ENCODE data around the gene UGT1A4.
"Not testable (repeated sequence)": the region's sequence is repeated elsewhere in the genome, so short reads cannot be mapped to it uniquely, and the experiment has no call there.

The UGT1A4 gene

GRCh38 chr2:233699424-233700027 is 19.0 kb upstream of the UGT1A4 start:
- CTCF ChIA-PET: interaction anchor here (2.0 kb wide), 1 partner anchor 9 kb away, joined by 6 read pairs; no protein-coding TSS in a partner anchor
- H3K9me3 ChIP-seq (ENCODE audit: control extremely low read depth in 1 of 5, control insufficient read depth in 4 of 5, insufficient read depth in 2 of 5, low read depth in 1 of 5, low read length in 4 of 5): no peaks in the 10 kb centered on the region
- WGBS (ENCODE audit: insufficient coverage): 100% methylated on average over 3 of the region's 8 CpGs
- POLR2A ChIA-PET: no interaction called here
- no peak for DNase-seq
- peaks cover 0 to 17% (median 7%) of the 10 kb centered on the region in 4 experiments for H3K4me1 ChIP-seq (ENCODE audit: control extremely low read depth in 1 of 4, control insufficient read depth in 4 of 4, insufficient read depth in 4 of 4, low read length in 3 of 4)
- H3K27ac ChIP-seq (ENCODE audit: insufficient read depth in 1 of 2, low read depth in 1 of 2, low read length in 2 of 2, poor library complexity in 1 of 2, severe bottlenecking in 2 of 2): peak overlapping the region in 1 of 2 experiments; percentile 6
- H3K36me3 ChIP-seq (ENCODE audit: control insufficient read depth in 4 of 4, insufficient read depth in 4 of 4, low read length in 3 of 4): no peaks in the 10 kb centered on the region
- H3K27me3 ChIP-seq (replicated peaks in 2 of 5; ENCODE audit: control insufficient read depth in 4 of 5, insufficient read depth in 5 of 5, low read length in 4 of 5): no peaks in the 10 kb centered on the region
- no peak overlapping the region for H3K4me3 ChIP-seq (ENCODE audit: control insufficient read depth in 1 of 7, extremely low read depth in 1 of 7, insufficient read depth in 4 of 7, low read depth in 2 of 7, low read length in 6 of 7)

- POLR2A ChIA-PET: no interaction called here
- no CpG with 5 or more reads among the region's 1 CpG for WGBS (ENCODE audit: insufficient coverage)
- Histone ChIP-seq H3K36me3 (ENCODE audit: control insufficient read depth in 4 of 4, insufficient read depth in 4 of 4, low read length in 3 of 4) (no peaks in the 10 kb centered on the region), H3K9me3 (ENCODE audit: control extremely low read depth in 1 of 5, control insufficient read depth in 4 of 5, insufficient read depth in 2 of 5, low read depth in 1 of 5, low read length in 4 of 5) (no peaks in the 10 kb centered on the region), H3K27me3 (replicated peaks in 2 of 5; ENCODE audit: control insufficient read depth in 4 of 5, insufficient read depth in 5 of 5, low read length in 4 of 5) (no peaks in the 10 kb centered on the region), H3K4me1 (ENCODE audit: control extremely low read depth in 1 of 4, control insufficient read depth in 4 of 4, insufficient read depth in 4 of 4, low read length in 3 of 4) (peaks cover 0 to 17% (median 7%) of the 10 kb centered on the region in 4 experiments), H3K4me3 (ENCODE audit: control insufficient read depth in 1 of 7, extremely low read depth in 1 of 7, insufficient read depth in 4 of 7, low read depth in 2 of 7, low read length in 6 of 7) (no peak overlapping the region), H3K27ac (ENCODE audit: insufficient read depth in 1 of 2, low read depth in 1 of 2, low read length in 2 of 2, poor library complexity in 1 of 2, severe bottlenecking in 2 of 2) (peak overlapping the region in 1 of 2 experiments; percentile 6)
- peak; percentile 75 to 91 (median 85) for DNase-seq
- CTCF ChIA-PET: interaction anchor here (2.0 kb wide), 1 partner anchor 9 kb away, joined by 6 read pairs; no protein-coding TSS in a partner anchor
Observed at GRCh38 chr2:233700028-233700635, 18.4 kb upstream of the UGT1A4 start.

- CTCF ChIA-PET: interaction anchor here (2.0 kb wide), 1 partner anchor 10 kb away, joined by 6 read pairs; no protein-coding TSS in a partner anchor
- POLR2A ChIA-PET; H3K36me3 ChIP-seq (ENCODE audit: control insufficient read depth in 4 of 4, insufficient read depth in 4 of 4, low read length in 3 of 4): not testable (repeated sequence)
Observed at GRCh38 chr2:233700842-233701241, 17.7 kb upstream of the UGT1A4 start.

GRCh38 chr2:233702238-233702637 is 16.3 kb upstream of the UGT1A4 start:
- H3K27ac ChIP-seq (ENCODE audit: insufficient read depth in 1 of 2, low read depth in 1 of 2, low read length in 2 of 2, poor library complexity in 1 of 2, severe bottlenecking in 2 of 2): no peak overlapping the region
- no peak overlapping the region for H3K4me3 ChIP-seq (ENCODE audit: control insufficient read depth in 1 of 7, extremely low read depth in 1 of 7, insufficient read depth in 4 of 7, low read depth in 2 of 7, low read length in 6 of 7)
- CTCF ChIA-PET: no interaction called here
- WGBS (ENCODE audit: insufficient coverage): no CpG with 5 or more reads among the region's 3 CpGs
- H3K9me3 ChIP-seq (ENCODE audit: control extremely low read depth in 1 of 5, control insufficient read depth in 4 of 5, insufficient read depth in 2 of 5, low read depth in 1 of 5, low read length in 4 of 5): no peaks in the 10 kb centered on the region
- no peak for DNase-seq
- no peaks in the 10 kb centered on the region for H3K36me3 ChIP-seq (ENCODE audit: control insufficient read depth in 4 of 4, insufficient read depth in 4 of 4, low read length in 3 of 4)
- no peaks in the 10 kb centered on the region for H3K27me3 ChIP-seq (replicated peaks in 2 of 5; ENCODE audit: control insufficient read depth in 4 of 5, insufficient read depth in 5 of 5, low read length in 4 of 5)
- peaks cover 0 to 17% (median 7%) of the 10 kb centered on the region in 4 experiments for H3K4me1 ChIP-seq (ENCODE audit: control extremely low read depth in 1 of 4, control insufficient read depth in 4 of 4, insufficient read depth in 4 of 4, low read length in 3 of 4)
- POLR2A ChIA-PET: no interaction called here

More at GRCh38 chr2:233700842-233701241, 17.7 kb upstream of the UGT1A4 start:
- WGBS (ENCODE audit: insufficient coverage): no CpG with 5 or more reads among the region's 5 CpGs
- not testable (repeated sequence) for H3K27me3 ChIP-seq (replicated peaks in 2 of 5; ENCODE audit: control insufficient read depth in 4 of 5, insufficient read depth in 5 of 5, low read length in 4 of 5); H3K27ac ChIP-seq (ENCODE audit: insufficient read depth in 1 of 2, low read depth in 1 of 2, low read length in 2 of 2, poor library complexity in 1 of 2, severe bottlenecking in 2 of 2); H3K4me3 ChIP-seq (ENCODE audit: control insufficient read depth in 1 of 7, extremely low read depth in 1 of 7, insufficient read depth in 4 of 7, low read depth in 2 of 7, low read length in 6 of 7); DNase-seq; H3K9me3 ChIP-seq (ENCODE audit: control extremely low read depth in 1 of 5, control insufficient read depth in 4 of 5, insufficient read depth in 2 of 5, low read depth in 1 of 5, low read length in 4 of 5)
- peaks cover 0 to 17% (median 7%) of the 10 kb centered on the region in 4 experiments for H3K4me1 ChIP-seq (ENCODE audit: control extremely low read depth in 1 of 4, control insufficient read depth in 4 of 4, insufficient read depth in 4 of 4, low read length in 3 of 4)

GRCh38 chr2:233705911-233706506 is 12.5 kb upstream of the UGT1A4 start:
- no peak overlapping the region for H3K4me3 ChIP-seq (ENCODE audit: control insufficient read depth in 1 of 7, extremely low read depth in 1 of 7, insufficient read depth in 4 of 7, low read depth in 2 of 7, low read length in 6 of 7)
- no peaks in the 10 kb centered on the region for H3K4me1 ChIP-seq (ENCODE audit: control extremely low read depth in 1 of 4, control insufficient read depth in 4 of 4, insufficient read depth in 4 of 4, low read length in 3 of 4)
- H3K27me3 ChIP-seq (replicated peaks in 2 of 5; ENCODE audit: control insufficient read depth in 4 of 5, insufficient read depth in 5 of 5, low read length in 4 of 5): no peaks in the 10 kb centered on the region
- H3K9me3 ChIP-seq (ENCODE audit: control extremely low read depth in 1 of 5, control insufficient read depth in 4 of 5, insufficient read depth in 2 of 5, low read depth in 1 of 5, low read length in 4 of 5): no peaks in the 10 kb centered on the region
- H3K36me3 ChIP-seq (ENCODE audit: control insufficient read depth in 4 of 4, insufficient read depth in 4 of 4, low read length in 3 of 4): no peaks in the 10 kb centered on the region
- 67% methylated on average over 3 of the region's 4 CpGs for whole genome bisulfite sequencing (ENCODE audit: insufficient coverage)
- CTCF ChIA-PET: no interaction called here
- no peak overlapping the region for H3K27ac ChIP-seq (ENCODE audit: insufficient read depth in 1 of 2, low read depth in 1 of 2, low read length in 2 of 2, poor library complexity in 1 of 2, severe bottlenecking in 2 of 2)
- POLR2A ChIA-PET: interaction anchor here (0.7 kb wide), 1 partner anchor 838 kb away, joined by 3 read pairs; no protein-coding TSS in a partner anchor
- DNase-seq: no peak

- H3K9me3 ChIP-seq (ENCODE audit: control extremely low read depth in 1 of 5, control insufficient read depth in 4 of 5, insufficient read depth in 2 of 5, low read depth in 1 of 5, low read length in 4 of 5): no peaks in the 10 kb centered on the region
- WGBS (ENCODE audit: insufficient coverage): 100% methylated on average over 1 of the region's 1 CpG
- H3K36me3 ChIP-seq (ENCODE audit: control insufficient read depth in 4 of 4, insufficient read depth in 4 of 4, low read length in 3 of 4): no peaks in the 10 kb centered on the region
- H3K27me3 ChIP-seq (replicated peaks in 2 of 5; ENCODE audit: control insufficient read depth in 4 of 5, insufficient read depth in 5 of 5, low read length in 4 of 5): no peaks in the 10 kb centered on the region
- POLR2A ChIA-PET: no interaction called here
- H3K4me1 ChIP-seq (ENCODE audit: control extremely low read depth in 1 of 4, control insufficient read depth in 4 of 4, insufficient read depth in 4 of 4, low read length in 3 of 4): no peaks in the 10 kb centered on the region
- CTCF ChIA-PET: no interaction called here
- no peak for DNase-seq
- H3K27ac ChIP-seq (ENCODE audit: insufficient read depth in 1 of 2, low read depth in 1 of 2, low read length in 2 of 2, poor library complexity in 1 of 2, severe bottlenecking in 2 of 2): no peak overlapping the region
- no peak overlapping the region for H3K4me3 ChIP-seq (ENCODE audit: control insufficient read depth in 1 of 7, extremely low read depth in 1 of 7, insufficient read depth in 4 of 7, low read depth in 2 of 7, low read length in 6 of 7)
Observed at GRCh38 chr2:233706720-233707119, 11.8 kb upstream of the UGT1A4 start.

Measured in common myeloid progenitor, CD34-positive (primary cell).